HepG2 (cell line): ENCODE measurements around the gene ZNF385B. TPM values are rescaled to one million over a fixed set of nuclear protein-coding genes. Genes with fewer than 3 reads are reported as not detected.

ENCODE experiments used
- GMEB1 ChIP-seq: sonication (generic); formaldehyde crosslinking; IDR thresholded peaks from 2 replicates; pipeline ENCODE4 v1.5.1; 2020; ENCODE audit warnings: missing genetic modification reagents, mild to moderate bottlenecking, borderline replicate concordance
- HNRNPK ChIP-seq: fragments of 200-400 bp; formaldehyde crosslinking; IDR thresholded peaks from 2 replicates; pipeline ENCODE4 v1.6.1; 2018; ENCODE audit warnings: low read length, low read depth, moderate library complexity, mild to moderate bottlenecking; ENCODE audit not compliant: poor library complexity, severe bottlenecking
- KLF16 ChIP-seq, 2 experiments: sonication (generic) in 1 of 2; formaldehyde crosslinking in 1 of 2; IDR thresholded peaks; 2 replicates each; pipeline versions ENCODE4 v1.6.1 to v1.8.0; 2016 to 2023; ENCODE audit warnings: missing genetic modification reagents in 2 of 2, missing compliant biosample characterization in 1 of 2
- LBX2 ChIP-seq: sonication (generic); formaldehyde crosslinking; IDR thresholded peaks from 2 replicates; pipeline ENCODE4 v1.5.0; 2020; ENCODE audit warnings: missing genetic modification reagents, mild to moderate bottlenecking, borderline replicate concordance
- PCBP1 ChIP-seq: fragments of 200-400 bp; formaldehyde crosslinking; IDR thresholded peaks from 2 replicates; pipeline ENCODE4 v1.6.1; 2017; ENCODE audit warnings: mild to moderate bottlenecking, low read depth, low read length, borderline replicate concordance
- PRDM10 ChIP-seq: sonication (generic); formaldehyde crosslinking; IDR thresholded peaks from 2 replicates; pipeline ENCODE4 v1.4.0; 2020; ENCODE audit warnings: low read depth, missing genetic modification reagents
- RELA ChIP-seq: sonication (generic); formaldehyde crosslinking; IDR thresholded peaks from 2 replicates; pipeline ENCODE4 v1.4.0; 2020; ENCODE audit warnings: missing genetic modification reagents
- TAF15 ChIP-seq: fragments of 200-400 bp; formaldehyde crosslinking; IDR thresholded peaks from one replicate; pipeline ENCODE4 v1.6.1; 2018; ENCODE audit warnings: mild to moderate bottlenecking, low read depth, low read length; ENCODE audit not compliant: poor library complexity, severe bottlenecking
- THAP9 ChIP-seq: sonication (generic); formaldehyde crosslinking; IDR thresholded peaks from 2 replicates; pipeline ENCODE4; 2020; ENCODE audit warnings: missing genetic modification reagents, mild to moderate bottlenecking, borderline replicate concordance
- UBTF ChIP-seq: sonication (generic); formaldehyde crosslinking; IDR thresholded peaks from 2 replicates; pipeline ENCODE4 v1.4.0; 2020; ENCODE audit warnings: mild to moderate bottlenecking, missing genetic modification reagents
- ZFP36L2 ChIP-seq: sonication (generic); formaldehyde crosslinking; IDR thresholded peaks from 2 replicates; pipeline ENCODE4 v1.4.0; 2020; ENCODE audit warnings: missing genetic modification reagents
- ZFYVE20 ChIP-seq: sonication (generic); formaldehyde crosslinking; IDR thresholded peaks from 2 replicates; pipeline ENCODE4 v1.8.0; 2023; ENCODE audit warnings: low read depth, mild to moderate bottlenecking, moderate library complexity, missing genetic modification reagents, borderline replicate concordance
- ZNF670 ChIP-seq: sonication (generic); formaldehyde crosslinking; IDR thresholded peaks from 2 replicates; pipeline ENCODE4 v1.8.0; 2022; ENCODE audit warnings: mild to moderate bottlenecking, missing genetic modification reagents, borderline replicate concordance
- ZNF724P ChIP-seq: sonication (generic); formaldehyde crosslinking; IDR thresholded peaks from 2 replicates; pipeline ENCODE4 v1.8.0; 2022; ENCODE audit warnings: missing genetic modification reagents, borderline replicate concordance
- ZNF749 ChIP-seq: sonication (generic); formaldehyde crosslinking; IDR thresholded peaks from 2 replicates; pipeline ENCODE4 v1.8.0; 2022; ENCODE audit warnings: mild to moderate bottlenecking, missing genetic modification reagents, moderate library complexity, borderline replicate concordance
- ZNF768 ChIP-seq: sonication (generic); formaldehyde crosslinking; IDR thresholded peaks from 2 replicates; pipeline ENCODE4 v1.4.0; 2020; ENCODE audit warnings: missing genetic modification reagents
- ZNF775 ChIP-seq: sonication (generic); formaldehyde crosslinking; IDR thresholded peaks from 2 replicates; pipeline ENCODE4 v1.4.0; 2020; ENCODE audit warnings: missing genetic modification reagents, mild to moderate bottlenecking, moderate library complexity, borderline replicate concordance
- ZNF878 ChIP-seq: sonication (generic); formaldehyde crosslinking; IDR thresholded peaks from 2 replicates; pipeline ENCODE4 v1.8.1; 2023; ENCODE audit warnings: mild to moderate bottlenecking, missing genetic modification reagents, moderate library complexity
- polyA plus RNA-seq, 8 experiments: library from polyadenylated mRNA; depleted of rRNA in 3 of 8; stranded (reverse) in 7 of 8; unstranded in 1 of 8; fragments of >200 nt; fragmentation: Illumina TruSeq in 4 of 8; extraction: Trizol in 4 of 8; gene quantifications; 2 replicates each; pipeline versions ENCODE4 v1.2.1 to v1.2.3, GENCODE V29; 2011 to 2016; ENCODE audit warnings: low read depth in 4 of 8, missing spikeins in 1 of 8, mixed read lengths in 1 of 8; ENCODE audit not compliant: insufficient read depth in 1 of 8
- total RNA-seq, 5 experiments: library from RNA; depleted of rRNA; stranded (reverse); fragments of >200 nt; fragmentation: Illumina TruSeq; extraction: Trizol; gene quantifications; 2 replicates each; pipeline ENCODE4 v1.2.3, GENCODE V29; 2016; ENCODE audit warnings: low read depth in 1 of 5

The ZNF385B gene
- total and polyA plus RNA-seq, 2 of the 13 experiments (the other 11 are each of a cell fraction or from before 2014, with no cell fraction given) = 3.3 to 6.7 TPM

- no peak for TF ChIP-seq GMEB1
- TF ChIP-seq PCBP1 = no peak
- no peak for TF ChIP-seq ZFP36L2 (CRISPR knock-in tag)
- TF ChIP-seq LBX2 (CRISPR knock-in tag) = no peak
- no peak for TF ChIP-seq UBTF
- TF ChIP-seq THAP9 (CRISPR knock-in tag) = no peak
- TF ChIP-seq ZNF768 (CRISPR knock-in tag) = no peak
- TF ChIP-seq PRDM10 (CRISPR knock-in tag) = no peak
- no peak for TF ChIP-seq ZNF670
- TF ChIP-seq ZNF749 (CRISPR knock-in tag) = no peak
- no peak for TF ChIP-seq ZNF775 (CRISPR knock-in tag)
- TF ChIP-seq TAF15 = no peak
- no peak for TF ChIP-seq KLF16 (CRISPR knock-in tag; IDR thresholded peaks at IDR 0.05)
- no peak for TF ChIP-seq RELA
- no peak for TF ChIP-seq ZFYVE20 (CRISPR knock-in tag)
- TF ChIP-seq ZNF878 (CRISPR knock-in tag) = no peak
- TF ChIP-seq ZNF724P (CRISPR knock-in tag) = no peak
- TF ChIP-seq HNRNPK = no peak
Observed at GRCh38 chr2:179560257-179560735, 301.1 kb downstream of the ZNF385B start (continued).
